B cell (primary cell): ENCODE results near the gene AMOTL1. TPM values are rescaled to one million over a fixed set of nuclear protein-coding genes. Genes with fewer than 3 reads are reported as not detected.

Experiments used
- ATAC-seq: fragments of 200-7000 bp; cut with Tn5 transposase; one replicate; pipeline ENCODE4 v1.10.0; 2021; ENCODE audit warnings: low read depth, mild to moderate bottlenecking, moderate number of reproducible peaks, moderate library complexity
- CTCF ChIA-PET: fragments of 350-600 bp; sonication (Branson Sonifier 250); formaldehyde crosslinking; loops from one replicate; lab custom pipeline; 2021; ENCODE audit warnings: antibody characterized with exemption, inconsistent platforms; lab: Charles Lee
- POLR2A ChIA-PET: fragments of 350-600 bp; sonication (Branson Sonifier 250); formaldehyde crosslinking; loops from one replicate; lab custom pipeline; 2021; ENCODE audit warnings: antibody characterized with exemption; lab: Charles Lee
- DNase-seq: peaks from one replicate; pipeline ENCODE4 v3.0.0; 2013
- H2AFZ ChIP-seq: 2 replicates; pipeline ENCODE4 v1.6.1; 2012; ENCODE audit warnings: mild to moderate bottlenecking, low read depth, low read length; ENCODE audit not compliant: insufficient read depth, poor library complexity, severe bottlenecking
- H3K27ac ChIP-seq, 2 donors: 1 replicate in 1 of 2; 2 replicates in 1 of 2; pipeline ENCODE4 v1.5.1; 2012 to 2013; ENCODE audit warnings: low read length in 2 of 2, mild to moderate bottlenecking in 2 of 2, moderate library complexity in 1 of 2
- H3K27me3 ChIP-seq, 4 experiments: fragments of 200-600 bp in 1 of 4; sonication (generic) in 1 of 4; replicated peaks in 1 of 4; 1 replicate in 2 of 4; 2 replicates in 2 of 4; pipeline versions ENCODE4 v1.6.1 to v1.7.0; 2013 to 2016; ENCODE audit warnings: low read length in 3 of 4, mild to moderate bottlenecking in 2 of 4, mixed read lengths in 1 of 4, moderate library complexity in 1 of 4; ENCODE audit not compliant: insufficient read depth in 4 of 4, control insufficient read depth in 3 of 4; ENCODE audit errors: control extremely low read depth in 1 of 4
- H3K36me3 ChIP-seq, 2 experiments: replicated peaks in 1 of 2; 1 replicate in 1 of 2; 2 replicates in 1 of 2; pipeline versions ENCODE4 v1.6.1 to v1.7.1; 2013; ENCODE audit warnings: low read length in 1 of 2; ENCODE audit not compliant: insufficient read depth in 2 of 2, control insufficient read depth in 1 of 2; ENCODE audit errors: control extremely low read depth in 1 of 2, extremely low read depth in 1 of 2
- H3K4me1 ChIP-seq, 2 donors: fragments of 200-600 bp in 1 of 2; sonication (generic) in 1 of 2; 1 replicate in 1 of 2; 2 replicates in 1 of 2; pipeline versions ENCODE4 v1.5.1 to v1.6.1; 2013 to 2017; ENCODE audit warnings: low read length in 2 of 2; ENCODE audit not compliant: control insufficient read depth in 2 of 2, insufficient read depth in 2 of 2
- H3K4me2 ChIP-seq: replicated peaks from 2 replicates; pipeline ENCODE3; 2012; ENCODE audit warnings: mild to moderate bottlenecking, low read depth, low read length; ENCODE audit not compliant: poor library complexity, severe bottlenecking
- H3K4me3 ChIP-seq, 5 experiments: fragments of 200-600 bp in 1 of 5; sonication (generic) in 1 of 5; 1 replicate in 3 of 5; 2 replicates in 2 of 5; pipeline versions ENCODE4 v1.5.1 to v1.7.0; 2011 to 2016; ENCODE audit warnings: low read length in 4 of 5, mild to moderate bottlenecking in 4 of 5, low read depth in 2 of 5, control low read depth in 1 of 5, moderate library complexity in 1 of 5; ENCODE audit not compliant: insufficient read depth in 1 of 5; ENCODE audit errors: control extremely low read depth in 1 of 5, extremely low read depth in 1 of 5
- H3K79me2 ChIP-seq: fragments of 200-600 bp; sonication (generic); one replicate; pipeline ENCODE4 v1.6.0; 2016; ENCODE audit warnings: low read length; ENCODE audit not compliant: control insufficient read depth, insufficient read depth
- H3K9ac ChIP-seq: fragments of 200-600 bp; sonication (generic); 2 replicates; pipeline ENCODE4 v1.6.1; 2017; ENCODE audit warnings: mild to moderate bottlenecking, low read length, moderate library complexity
- H3K9me3 ChIP-seq, 3 donors: one replicate each; pipeline versions ENCODE4 v1.6.1 to v1.7.1; 2013; ENCODE audit warnings: low read length in 2 of 3; ENCODE audit not compliant: control insufficient read depth in 2 of 3, insufficient read depth in 1 of 3; ENCODE audit errors: control extremely low read depth in 1 of 3
- H4K20me1 ChIP-seq: 2 replicates; pipeline ENCODE4 v1.6.0; 2012; ENCODE audit warnings: mild to moderate bottlenecking, low read length; ENCODE audit not compliant: insufficient read depth, control insufficient read depth, poor library complexity, severe bottlenecking
- H3K27ac Mint-ChIP-seq: one replicate; pipeline ENCODE4 v1.8.0; 2021; ENCODE audit warnings: mixed read lengths
- H3K27me3 Mint-ChIP-seq: one replicate; pipeline ENCODE4 v1.8.0; 2021; ENCODE audit warnings: mixed read lengths
- H3K4me1 Mint-ChIP-seq: one replicate; pipeline ENCODE4 v1.8.0; 2021; ENCODE audit warnings: mixed read lengths
- H3K4me3 Mint-ChIP-seq: one replicate; pipeline ENCODE4 v1.8.0; 2021; ENCODE audit warnings: mixed read lengths
- H3K9me3 Mint-ChIP-seq: one replicate; pipeline ENCODE4 v1.8.0; 2022; ENCODE audit warnings: mixed read lengths; ENCODE audit not compliant: insufficient read depth
- CTCF ChIP-seq: fragments of 200-600 bp; IDR thresholded peaks from one replicate; pipeline ENCODE4 v1.8.0; 2022; ENCODE audit warnings: antibody characterized with exemption, mild to moderate bottlenecking
- EZH2 ChIP-seq: IDR thresholded peaks from 2 replicates; pipeline ENCODE4 v1.6.1; 2012; ENCODE audit warnings: borderline replicate concordance, low read depth, mild to moderate bottlenecking, moderate library complexity, low read length; ENCODE audit not compliant: insufficient read depth, poor library complexity, severe bottlenecking
- WGBS: methylation state at CpG from one replicate; pipeline ENCODE4 v1.1.5; 2013; ENCODE audit warnings: missing lambda C conversion rate; ENCODE audit not compliant: insufficient coverage; 5-methylcytosine and 5-hydroxymethylcytosine counted together
- intact Hi-C: fragments of 100-400 bp; cut with micrococcal nuclease; formaldehyde crosslinking; loops from one replicate; pipeline ENCODE4 v1.10.0; 2022
- polyA plus RNA-seq: library from polyadenylated mRNA; depleted of rRNA; stranded (reverse); fragments of >200 nt; gene quantifications from 2 replicates; pipeline ENCODE4 v1.2.3, GENCODE V29; 2012
- total RNA-seq, 2 donors: library from RNA; stranded (reverse); fragments of 120-200 nt in 1 of 2; gene quantifications; 1 replicate in 1 of 2; 2 replicates in 1 of 2; pipeline versions ENCODE4 v1.2.3 to v1.2.4, GENCODE V29; 2013 to 2022

The AMOTL1 gene
- total and polyA plus RNA-seq, 2 donors (not counting 1 experiment from before 2014, with no cell fraction given): 0.04 to 0.30 TPM

- Mint-ChIP-seq H3K27me3 (peaks cover 7% of the 10 kb centered on the region), H3K4me1 (peaks cover 8% of the 10 kb centered on the region), H3K4me3 (no peak overlapping the region), H3K27ac (no peak overlapping the region), H3K9me3 (peaks cover 3% of the 10 kb centered on the region)
- Histone ChIP-seq H3K9me3 (peaks cover 0 to 3% (median 0%) of the 10 kb centered on the region in 3 donors), H3K27me3 (no peaks in the 10 kb centered on the region), H3K4me3 (no peak overlapping the region), H2AFZ (no peak overlapping the region), H3K9ac (no peak overlapping the region), H3K27ac (no peak overlapping the region), H3K36me3 (no peaks in the 10 kb centered on the region), H3K4me1 (peaks cover 3 to 5% of the 10 kb centered on the region in 2 donors), H4K20me1 (no peaks in the 10 kb centered on the region), H3K79me2 (no peaks in the 10 kb centered on the region), H3K4me2 (no peak overlapping the region)
- TF ChIP-seq EZH2: no peak
- no peak for TF ChIP-seq CTCF
- 50% methylated on average over 4 of the region's 5 CpGs for WGBS
- POLR2A ChIA-PET: no interaction called here
- DNase-seq (no peak), ATAC-seq (peak; percentile 17)
- intact Hi-C loops: no loop called here
- CTCF ChIA-PET: interaction anchor here (2.7 kb wide), 1 partner anchor 13 kb away, joined by 12 read pairs; no protein-coding TSS in a partner anchor
Measured at GRCh38 chr11:94885133-94885532, 117.0 kb downstream of the AMOTL1 start.

GRCh38 chr11:94885581-94885980, 117.4 kb downstream of the AMOTL1 start:
- no peaks in the 10 kb centered on the region for H3K79me2 ChIP-seq
- DNase-seq (no peak), ATAC-seq (no peak)
- ChIA-PET CTCF (interaction anchor here (2.7 kb wide), 1 partner anchor 13 kb away, joined by 12 read pairs; no protein-coding TSS in a partner anchor), POLR2A (no interaction called here)
- H3K4me1 Mint-ChIP-seq: peaks cover 8% of the 10 kb centered on the region
- H3K4me3 ChIP-seq: no peak overlapping the region
- H3K36me3 ChIP-seq: no peaks in the 10 kb centered on the region
- peaks cover 0 to 3% (median 0%) of the 10 kb centered on the region in 3 donors for H3K9me3 ChIP-seq
- H3K4me1 ChIP-seq: peaks cover 3 to 5% of the 10 kb centered on the region in 2 donors
- TF ChIP-seq CTCF: no peak
- no peak for TF ChIP-seq EZH2
- H3K9me3 Mint-ChIP-seq: peaks cover 3% of the 10 kb centered on the region
- H3K27ac Mint-ChIP-seq: no peak overlapping the region
- no peak overlapping the region for H3K9ac ChIP-seq
- peaks cover 7% of the 10 kb centered on the region for H3K27me3 Mint-ChIP-seq
- H3K4me3 Mint-ChIP-seq: no peak overlapping the region
- no peak overlapping the region for H2AFZ ChIP-seq
- no peak overlapping the region for H3K27ac ChIP-seq
- intact Hi-C loops: no loop called here
- no peak overlapping the region for H3K4me2 ChIP-seq
- H3K27me3 ChIP-seq: no peaks in the 10 kb centered on the region
- no peaks in the 10 kb centered on the region for H4K20me1 ChIP-seq
